H1 (cell line): ENCODE data around the gene KXD1. TPM values are rescaled to one million over a fixed set of nuclear protein-coding genes. Genes with fewer than 3 reads are reported as not detected.
A peak's percentile ranks its signal among the peaks of the same experiment; 100 is the strongest.

Experiments used
- CTCF ChIA-PET: fragments of 300-600 bp; sonication (Branson Sonifier 250); formaldehyde crosslinking; loops from one replicate; lab custom pipeline; 2021; ENCODE audit not compliant: partially characterized antibody; lab: Charles Lee
- POLR2A ChIA-PET: fragments of 300-600 bp; sonication (Branson Sonifier 250); formaldehyde crosslinking; loops from one replicate; lab custom pipeline; 2021; ENCODE audit warnings: inconsistent platforms; ENCODE audit not compliant: partially characterized antibody; lab: Charles Lee
- DNase-seq, 2 experiments: peaks; one replicate each; pipeline versions ENCODE4 v3.0.0 to v3.0.0-alpha.2; 2010 to 2022; ENCODE audit warnings: low spot score in 2 of 2, low read depth in 1 of 2, mixed read lengths in 1 of 2
- FAIRE-seq: peaks from 2 replicates; lab custom pipeline; 2011; peaks lifted over from hg19 to GRCh38; lab: Jason Lieb, UNC
- H2AFZ ChIP-seq: 2 replicates; pipeline ENCODE4 v1.8.1; 2012; ENCODE audit warnings: low read length, inconsistent platforms
- H2AK5ac ChIP-seq: 2 replicates; pipeline ENCODE4 v1.6.1; 2013; ENCODE audit warnings: low read depth, low read length
- H2BK120ac ChIP-seq: replicated peaks from 2 replicates; pipeline ENCODE3; 2013; ENCODE audit warnings: low read depth, low read length, inconsistent platforms
- H2BK12ac ChIP-seq: 2 replicates; pipeline ENCODE4 v1.6.1; 2013; ENCODE audit warnings: low read depth, low read length
- H2BK15ac ChIP-seq: 2 replicates; pipeline ENCODE4 v1.6.1; 2013; ENCODE audit warnings: low read length
- H2BK20ac ChIP-seq: 2 replicates; pipeline ENCODE4 v1.6.1; 2013; ENCODE audit warnings: low read length
- H2BK5ac ChIP-seq: 2 replicates; pipeline ENCODE4 v1.6.1; 2013; ENCODE audit warnings: low read depth, low read length
- H3K14ac ChIP-seq: 2 replicates; pipeline ENCODE4 v1.6.1; 2013; ENCODE audit warnings: inconsistent platforms; ENCODE audit not compliant: insufficient read length
- H3K18ac ChIP-seq: 2 replicates; pipeline ENCODE4 v1.6.1; 2013; ENCODE audit warnings: low read length; ENCODE audit errors: extremely low read depth
- H3K23ac ChIP-seq: 2 replicates; pipeline ENCODE4 v1.6.1; 2013; ENCODE audit warnings: inconsistent platforms; ENCODE audit not compliant: insufficient read length
- H3K23me2 ChIP-seq: 2 replicates; pipeline ENCODE4 v1.6.1; 2013; ENCODE audit warnings: low read depth, low read length
- H3K27ac ChIP-seq: 2 replicates; pipeline ENCODE4 v1.6.1; 2011; ENCODE audit warnings: low read depth, low read length, inconsistent platforms
- H3K27me3 ChIP-seq, 4 experiments: replicated peaks in 1 of 4; 1 replicate in 1 of 4; 2 replicates in 3 of 4; pipeline versions ENCODE4 v1.6.1 to v1.8.1; 2011 to 2013; ENCODE audit warnings: low read length in 3 of 4, mild to moderate bottlenecking in 3 of 4, inconsistent platforms in 2 of 4, mixed read lengths in 2 of 4, moderate library complexity in 1 of 4; ENCODE audit not compliant: control insufficient read depth in 3 of 4, insufficient read depth in 3 of 4; ENCODE audit errors: extremely low read depth in 1 of 4
- H3K36me3 ChIP-seq, 4 experiments: 2 replicates each; pipeline versions ENCODE4 v1.6.1 to v1.8.1; 2011 to 2013; ENCODE audit warnings: mild to moderate bottlenecking in 4 of 4, low read length in 3 of 4, moderate library complexity in 2 of 4, control low read depth in 1 of 4, inconsistent platforms in 1 of 4; ENCODE audit not compliant: insufficient read depth in 4 of 4, control insufficient read depth in 2 of 4
- H3K4ac ChIP-seq: replicated peaks from 2 replicates; pipeline ENCODE3; 2013; ENCODE audit warnings: low read length, low read depth, mixed read lengths, inconsistent platforms; ENCODE audit not compliant: insufficient read length
- H3K4me1 ChIP-seq, 4 experiments: replicated peaks in 1 of 4; 1 replicate in 1 of 4; 2 replicates in 3 of 4; pipeline versions ENCODE4 v1.6.1 to v1.8.1; 2011 to 2013; ENCODE audit warnings: low read length in 3 of 4, inconsistent platforms in 2 of 4, mixed read lengths in 1 of 4; ENCODE audit not compliant: insufficient read depth in 4 of 4, control insufficient read depth in 3 of 4
- H3K4me2 ChIP-seq, 2 experiments: 2 replicates each; pipeline versions ENCODE4 v1.6.1 to v1.8.1; 2011 to 2013; ENCODE audit warnings: low read depth in 2 of 2, low read length in 2 of 2, control low read depth in 1 of 2, inconsistent platforms in 1 of 2, mild to moderate bottlenecking in 1 of 2; ENCODE audit not compliant: insufficient read depth in 1 of 2
- H3K4me3 ChIP-seq, 4 experiments: fragments of 200-600, 300-600 bp in 1 of 4; sonication (generic), shearing (Covaris generic), sonication (Bioruptor Twin) in 1 of 4; 2 replicates each; pipeline versions ENCODE4 v1.5.1 to v1.8.1; 2011 to 2016; ENCODE audit warnings: low read length in 4 of 4, low read depth in 3 of 4, control low read depth in 2 of 4, inconsistent platforms in 2 of 4, mild to moderate bottlenecking in 2 of 4, mixed read lengths in 1 of 4, moderate library complexity in 1 of 4; ENCODE audit not compliant: insufficient read depth in 2 of 4; ENCODE audit errors: extremely low read depth in 1 of 4
- H3K56ac ChIP-seq: replicated peaks from 2 replicates; pipeline ENCODE3; 2013; ENCODE audit warnings: low read depth, mild to moderate bottlenecking, mixed read lengths, low read length, inconsistent platforms; ENCODE audit not compliant: insufficient read length
- H3K79me1 ChIP-seq: 2 replicates; pipeline ENCODE4 v1.6.1; 2013; ENCODE audit warnings: low read depth, low read length, control low read depth
- H3K79me2 ChIP-seq, 2 experiments: 2 replicates each; pipeline versions ENCODE4 v1.6.1 to v1.8.1; 2012 to 2013; ENCODE audit warnings: low read length in 2 of 2, mild to moderate bottlenecking in 2 of 2, inconsistent platforms in 1 of 2; ENCODE audit not compliant: insufficient read depth in 2 of 2, control insufficient read depth in 1 of 2
- H3K9ac ChIP-seq, 4 experiments: replicated peaks in 1 of 4; 1 replicate in 1 of 4; 2 replicates in 3 of 4; pipeline versions ENCODE4 v1.6.1 to v1.8.1; 2011 to 2013; ENCODE audit warnings: low read depth in 3 of 4, low read length in 3 of 4, control low read depth in 2 of 4, mild to moderate bottlenecking in 2 of 4, moderate library complexity in 2 of 4, inconsistent platforms in 1 of 4; ENCODE audit errors: extremely low read depth in 1 of 4
- H3K9me3 ChIP-seq, 2 experiments: 2 replicates each; pipeline versions ENCODE4 v1.6.1 to v1.8.1; 2012 to 2013; ENCODE audit warnings: mild to moderate bottlenecking in 2 of 2, moderate library complexity in 2 of 2, control low read depth in 1 of 2, inconsistent platforms in 1 of 2, low read depth in 1 of 2, low read length in 1 of 2, mixed read lengths in 1 of 2; ENCODE audit not compliant: insufficient read depth in 2 of 2
- H4K20me1 ChIP-seq, 2 experiments: replicated peaks in 1 of 2; 2 replicates each; pipeline versions ENCODE3 to v1.8.1; 2011 to 2013; ENCODE audit warnings: inconsistent platforms in 2 of 2, low read length in 2 of 2, mild to moderate bottlenecking in 1 of 2; ENCODE audit not compliant: insufficient read depth in 2 of 2, control insufficient read depth in 1 of 2
- H4K5ac ChIP-seq: 2 replicates; pipeline ENCODE4 v1.6.1; 2013; ENCODE audit warnings: low read length, low read depth, mixed read lengths, inconsistent platforms; ENCODE audit not compliant: insufficient read length
- H4K8ac ChIP-seq: 2 replicates; pipeline ENCODE4 v1.8.0; 2013; ENCODE audit warnings: mild to moderate bottlenecking, moderate library complexity, low read length, inconsistent platforms; ENCODE audit not compliant: insufficient read depth; ENCODE audit errors: extremely low read depth
- H4K91ac ChIP-seq: replicated peaks from 2 replicates; pipeline ENCODE3; 2013; ENCODE audit warnings: low read length, mixed read lengths, inconsistent platforms; ENCODE audit not compliant: insufficient read length
- BRCA1 ChIP-seq: IDR thresholded peaks from 2 replicates; pipeline ENCODE4 v1.6.1; 2012; ENCODE audit warnings: low read depth, low read length, improper control_type of control experiment
- CBX8 ChIP-seq: fragments of 300-800, 300-1000 bp; sonication (generic); IDR thresholded peaks from 2 replicates; pipeline ENCODE4 v1.7.1; 2016; ENCODE audit warnings: low read depth, low read length, borderline replicate concordance
- CHD2 ChIP-seq: IDR thresholded peaks from 2 replicates; pipeline ENCODE4 v1.6.1; 2012; ENCODE audit warnings: low read length, improper control_type of control experiment
- HDAC6 ChIP-seq: IDR thresholded peaks from one replicate; pipeline ENCODE4 v1.7.1; 2012; ENCODE audit warnings: low read depth, mild to moderate bottlenecking, inconsistent platforms, low read length, moderate library complexity
- PHF8 ChIP-seq: fragments of 200-600 bp; sonication (generic); conservative IDR thresholded peaks from 2 replicates; pipeline ENCODE4 v1.7.1; 2012; ENCODE audit warnings: low read depth, mild to moderate bottlenecking, inconsistent platforms, low read length, moderate library complexity
- POLR2A ChIP-seq, 2 experiments: IDR thresholded peaks; 1 replicate in 1 of 2; 2 replicates in 1 of 2; pipeline ENCODE4 v1.6.1; 2011; ENCODE audit warnings: low read depth in 2 of 2, low read length in 2 of 2, mild to moderate bottlenecking in 2 of 2; ENCODE audit errors: control extremely low read depth in 1 of 2
- RXRA ChIP-seq: IDR thresholded peaks from 2 replicates; pipeline ENCODE4 v1.6.1; 2011; ENCODE audit warnings: low read depth, mild to moderate bottlenecking, low read length, moderate library complexity; ENCODE audit not compliant: insufficient read depth
- SP2 ChIP-seq: IDR thresholded peaks from 2 replicates; pipeline ENCODE4 v1.6.1; 2012; ENCODE audit warnings: mild to moderate bottlenecking, low read length, inconsistent platforms
- TAF7 ChIP-seq: optimal IDR thresholded peaks from 2 replicates; pipeline ENCODE3; 2011; ENCODE audit warnings: low read depth, mild to moderate bottlenecking, inconsistent platforms, low read length, moderate library complexity, borderline replicate concordance
- ZNF274 ChIP-seq: IDR thresholded peaks from 2 replicates; pipeline ENCODE4 v1.7.0; 2012; ENCODE audit warnings: low read length, borderline replicate concordance; ENCODE audit errors: extremely low read depth
- WGBS, 2 experiments: shearing (Covaris generic) in 1 of 2; methylation state at CpG; one replicate each; pipeline versions ENCODE4 v1.1.6 to v1.1.7; 2013 to 2015; ENCODE audit warnings: low lambda C conversion rate in 2 of 2, mixed read lengths in 2 of 2, inconsistent platforms in 1 of 2, low coverage in 1 of 2, missing lambda C conversion rate in 1 of 2; ENCODE audit not compliant: insufficient replicate concordance in 2 of 2, insufficient coverage in 1 of 2, insufficient read length in 1 of 2; ENCODE audit errors: extremely low coverage in 1 of 2, missing lambda C conversion rate in 1 of 2; 5-methylcytosine and 5-hydroxymethylcytosine counted together
- polyA plus RNA-seq, 7 experiments: library from polyadenylated mRNA; depleted of rRNA in 3 of 7; stranded (reverse) in 5 of 7; unstranded in 2 of 7; fragments of >200 nt in 5 of 7; fragments of 200-250 nt in 2 of 7; gene quantifications; 1 replicate in 5 of 7; 2 replicates in 1 of 7; 4 replicates in 1 of 7; pipeline versions ENCODE4 v1.2.1 to v1.2.3, GENCODE V29; 2011 to 2013; ENCODE audit warnings: missing spikeins in 2 of 7, mixed read lengths in 2 of 7
- total RNA-seq: library from RNA; stranded (reverse); fragmentation: NEBNext Ultra II Directional; extraction: Animal tissue kit (Norgen Biotek cat#: 25700); gene quantifications from 2 replicates; pipeline ENCODE4 v1.2.1, GENCODE V29; 2021
- TF ChIP-seq, protein P1 (sequence below), 3 experiments: IDR thresholded peaks; 1 replicate in 2 of 3; 2 replicates in 1 of 3; pipeline versions ENCODE4 v1.5.1 to v1.6.1; 2011; ENCODE audit warnings: low read length in 3 of 3, mild to moderate bottlenecking in 3 of 3, inconsistent platforms in 2 of 3, low read depth in 1 of 3, moderate library complexity in 1 of 3; ENCODE audit not compliant: insufficient read depth in 1 of 3; ENCODE audit errors: control extremely low read depth in 1 of 3

The KXD1 gene
- total and polyA plus RNA-seq, 2 of the 8 experiments (the other 6 are each of a cell fraction or from before 2014, with no cell fraction given) = 115 to 267 TPM

DNA sequence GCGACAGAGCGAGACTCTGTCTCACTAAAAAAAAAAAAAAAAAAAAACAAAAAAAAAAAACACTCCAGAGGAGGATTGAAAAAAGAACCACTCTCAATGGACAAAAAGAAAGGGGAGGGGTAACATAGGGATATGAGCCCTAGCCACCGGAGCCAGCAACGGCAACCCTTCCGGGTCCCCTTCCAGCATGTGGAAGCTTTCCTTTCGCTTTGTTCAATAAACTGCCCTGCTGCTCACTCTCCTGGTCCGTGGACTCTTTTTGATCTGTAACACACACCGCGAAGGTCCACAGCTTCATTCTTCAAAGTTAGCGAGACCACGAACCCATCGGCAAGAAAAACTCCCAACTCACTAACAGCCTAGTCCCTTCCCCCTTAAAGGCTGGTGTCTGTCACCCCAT lies 29.9 kb downstream of the KXD1 start:
- peak overlapping the region in 1 of 4 experiments; percentile 91; a peak in 1 of 8 replicates for H3K4me3 ChIP-seq
- TF ChIP-seq, protein P1, sequence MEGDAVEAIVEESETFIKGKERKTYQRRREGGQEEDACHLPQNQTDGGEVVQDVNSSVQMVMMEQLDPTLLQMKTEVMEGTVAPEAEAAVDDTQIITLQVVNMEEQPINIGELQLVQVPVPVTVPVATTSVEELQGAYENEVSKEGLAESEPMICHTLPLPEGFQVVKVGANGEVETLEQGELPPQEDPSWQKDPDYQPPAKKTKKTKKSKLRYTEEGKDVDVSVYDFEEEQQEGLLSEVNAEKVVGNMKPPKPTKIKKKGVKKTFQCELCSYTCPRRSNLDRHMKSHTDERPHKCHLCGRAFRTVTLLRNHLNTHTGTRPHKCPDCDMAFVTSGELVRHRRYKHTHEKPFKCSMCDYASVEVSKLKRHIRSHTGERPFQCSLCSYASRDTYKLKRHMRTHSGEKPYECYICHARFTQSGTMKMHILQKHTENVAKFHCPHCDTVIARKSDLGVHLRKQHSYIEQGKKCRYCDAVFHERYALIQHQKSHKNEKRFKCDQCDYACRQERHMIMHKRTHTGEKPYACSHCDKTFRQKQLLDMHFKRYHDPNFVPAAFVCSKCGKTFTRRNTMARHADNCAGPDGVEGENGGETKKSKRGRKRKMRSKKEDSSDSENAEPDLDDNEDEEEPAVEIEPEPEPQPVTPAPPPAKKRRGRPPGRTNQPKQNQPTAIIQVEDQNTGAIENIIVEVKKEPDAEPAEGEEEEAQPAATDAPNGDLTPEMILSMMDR (IDR thresholded peaks at IDR 0.05; ENCODE audit: control extremely low read depth in 1 of 3, insufficient read depth in 1 of 3, low read depth in 1 of 3, low read length in 3 of 3) = no peak
- TF ChIP-seq TAF7 (no peak), ZNF274 (no peak), SP2 (no peak), CBX8 (no peak), PHF8 (no peak), CHD2 (no peak), RXRA (no peak), HDAC6 (no peak), POLR2A (IDR thresholded peaks at IDR 0.05; ENCODE audit: control extremely low read depth in 1 of 2, low read depth in 2 of 2, low read length in 2 of 2) (no peak), BRCA1 (no peak)
- H4K5ac ChIP-seq = no peak overlapping the region
- H2BK120ac ChIP-seq = no peak overlapping the region
- H3K27me3 ChIP-seq = no peaks in the 10 kb centered on the region; a peak in 1 of 7 replicates
- H2AFZ ChIP-seq = no peak overlapping the region
- H3K56ac ChIP-seq = no peak overlapping the region
- no peak for FAIRE-seq
- H2BK5ac ChIP-seq = 0 out of 2 replicates have a peak overlapping the region, but pooled peaks have one; percentile 18
- no peak overlapping the region for H3K4ac ChIP-seq
- 0 out of 2 replicates have a peak overlapping the region, but pooled peaks have one; percentile 8 for H2BK15ac ChIP-seq
- H3K23ac ChIP-seq = no peak overlapping the region
- no peak overlapping the region for H4K91ac ChIP-seq
- H3K14ac ChIP-seq = no peak overlapping the region
- no peak overlapping the region for H3K18ac ChIP-seq
- peaks cover 11% of the 10 kb centered on the region for H3K23me2 ChIP-seq
- no peak overlapping the region for H2AK5ac ChIP-seq
- H3K4me1 ChIP-seq = peaks cover 2 to 9% (median 6%) of the 10 kb centered on the region in 4 experiments; a peak in 6 of 7 replicates
- peaks cover 0 to 3% of the 10 kb centered on the region in 2 experiments for H4K20me1 ChIP-seq
- no peaks in the 10 kb centered on the region for H3K79me2 ChIP-seq
- WGBS, 2 experiments = 89% methylated on average over 10 of the region's 12 CpGs; no CpG with 5 or more reads in 1 of the 2 experiments
- H3K9ac ChIP-seq = no peak overlapping the region
- POLR2A ChIA-PET = interaction anchor here (0.6 to 10.3 kb wide), 8 partner anchors 10 to 309 kb away, joined by 3 to 112 read pairs (median 4); partner anchors contain the start of genes KXD1 and UBA52
- peak overlapping the region; percentile 75 to 95; a peak in 3 of 4 replicates for H3K4me2 ChIP-seq
- H2BK20ac ChIP-seq = no peak overlapping the region
- H3K9me3 ChIP-seq = no peaks in the 10 kb centered on the region
- H4K8ac ChIP-seq = peak overlapping the region; percentile 62; the same call in 1 of the 2 replicates
- CTCF ChIA-PET = interaction anchor here (0.6 to 12.5 kb wide), 30 partner anchors 8 to 268 kb away, joined by 3 to 139 read pairs (median 4); partner anchors contain the start of genes FKBP8, KXD1 and UBA52
- no peaks in the 10 kb centered on the region for H3K79me1 ChIP-seq
- 0 out of 2 replicates have a peak overlapping the region, but pooled peaks have one; percentile 60 for H2BK12ac ChIP-seq
- no peak for DNase-seq
- no peaks in the 10 kb centered on the region for H3K36me3 ChIP-seq
- H3K27ac ChIP-seq = no peak overlapping the region
